Spinal cord (tissue), 10 donors: ENCODE results near the gene LRRFIP1. TPM values are rescaled to one million over a fixed set of nuclear protein-coding genes. Genes with fewer than 3 reads are reported as not detected.

Experiments
- DNase-seq, 6 donors: peaks; one replicate each; pipeline versions ENCODE4 v3.0.0 to v3.0.0-alpha.2; 2013 to 2015; ENCODE audit warnings: low spot score in 6 of 6, low read depth in 4 of 6
- H3K27ac ChIP-seq: one replicate; pipeline ENCODE4 v1.5.1; 2013; ENCODE audit warnings: low read depth, low read length, control low read depth
- H3K27me3 ChIP-seq: one replicate; pipeline ENCODE4 v1.6.1; 2013; ENCODE audit warnings: low read length; ENCODE audit not compliant: control insufficient read depth, insufficient read depth
- H3K36me3 ChIP-seq: one replicate; pipeline ENCODE4 v1.6.1; 2013; ENCODE audit warnings: low read length; ENCODE audit not compliant: control insufficient read depth, insufficient read depth
- H3K4me1 ChIP-seq: one replicate; pipeline ENCODE4 v1.6.1; 2013; ENCODE audit warnings: low read length; ENCODE audit not compliant: control insufficient read depth, insufficient read depth
- H3K4me3 ChIP-seq: one replicate; pipeline ENCODE4 v1.5.1; 2013; ENCODE audit warnings: low read depth, low read length, control low read depth
- H3K9me3 ChIP-seq: one replicate; pipeline ENCODE4 v1.6.1; 2013; ENCODE audit warnings: low read length; ENCODE audit not compliant: control insufficient read depth, insufficient read depth
- WGBS: methylation state at CpG from one replicate; pipeline ENCODE4 v1.1.5; 2013; ENCODE audit warnings: missing lambda C conversion rate; ENCODE audit not compliant: insufficient coverage; 5-methylcytosine and 5-hydroxymethylcytosine counted together
- polyA plus RNA-seq, 2 donors: library from polyadenylated mRNA; unstranded; fragments of 120-200 nt; gene quantifications; one replicate each; pipeline ENCODE4 v1.2.1, GENCODE V29; 2013; ENCODE audit not compliant: insufficient read length in 2 of 2
- total RNA-seq, 2 donors: library from RNA; depleted of rRNA in 1 of 2; stranded (reverse); fragments of 120-200 nt in 1 of 2; fragments of >200 nt in 1 of 2; gene quantifications; one replicate each; pipeline versions ENCODE4 v1.2.3 to v1.2.4, GENCODE V29; 2013 to 2014
- donor health status: healthy.

Gene LRRFIP1
- total and polyA plus RNA-seq, 4 donors = 36.5 to 56.1 (median 55.2) TPM

DNA sequence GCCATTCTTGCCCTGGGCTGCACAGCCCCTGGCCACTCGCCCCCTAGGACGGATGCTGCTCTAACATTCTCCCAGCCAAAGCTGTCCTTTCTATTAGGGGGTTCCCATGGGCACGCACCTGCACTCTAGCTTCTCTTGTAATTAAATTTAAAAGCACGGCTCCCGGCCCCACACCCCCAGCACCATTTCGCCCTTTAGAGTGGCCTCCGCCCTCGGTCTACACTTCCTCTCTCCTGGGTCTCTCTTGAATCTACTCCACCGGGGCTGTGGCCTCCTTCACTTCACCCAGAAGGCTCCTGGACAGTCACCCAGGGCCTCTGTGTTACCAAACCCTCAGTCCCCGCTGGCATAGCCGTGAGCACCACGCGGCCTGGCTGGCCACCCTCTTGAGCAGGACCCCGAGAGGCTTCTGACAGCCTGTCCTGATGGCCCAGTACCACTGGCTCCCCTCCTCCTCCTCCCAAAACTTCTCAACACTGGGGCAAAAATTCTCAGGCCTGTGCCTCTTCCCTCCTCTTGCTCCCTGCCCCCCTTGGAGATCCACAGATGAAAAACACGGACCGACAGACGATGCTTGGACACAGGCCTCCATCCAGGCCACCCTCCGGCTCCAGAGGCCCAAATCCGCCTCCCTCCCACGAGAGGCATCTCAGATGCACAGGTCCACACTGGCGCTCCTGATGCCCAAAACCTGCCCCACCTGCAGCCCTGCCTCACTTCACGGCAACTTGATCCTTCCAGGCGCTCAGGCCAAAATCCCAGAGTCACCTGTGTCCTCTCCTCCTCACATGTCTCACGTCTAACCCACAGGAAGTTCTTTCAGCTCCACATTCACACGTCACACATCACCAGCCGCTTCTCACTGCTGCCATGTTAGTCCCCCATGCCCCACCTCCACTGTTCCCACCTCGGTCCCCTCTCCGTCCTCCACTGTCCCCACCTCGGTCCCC lies 29.9 kb upstream of the LRRFIP1 start:
- H3K4me1 ChIP-seq = peaks cover 15% of the 10 kb centered on the region
- no peaks in the 10 kb centered on the region for H3K36me3 ChIP-seq
- no peak for DNase-seq
- no peaks in the 10 kb centered on the region for H3K27me3 ChIP-seq
- no peaks in the 10 kb centered on the region for H3K9me3 ChIP-seq
- 87% methylated on average over 28 of the region's 29 CpGs for WGBS
- no peak overlapping the region for H3K27ac ChIP-seq
- H3K4me3 ChIP-seq = no peak overlapping the region

DNA sequence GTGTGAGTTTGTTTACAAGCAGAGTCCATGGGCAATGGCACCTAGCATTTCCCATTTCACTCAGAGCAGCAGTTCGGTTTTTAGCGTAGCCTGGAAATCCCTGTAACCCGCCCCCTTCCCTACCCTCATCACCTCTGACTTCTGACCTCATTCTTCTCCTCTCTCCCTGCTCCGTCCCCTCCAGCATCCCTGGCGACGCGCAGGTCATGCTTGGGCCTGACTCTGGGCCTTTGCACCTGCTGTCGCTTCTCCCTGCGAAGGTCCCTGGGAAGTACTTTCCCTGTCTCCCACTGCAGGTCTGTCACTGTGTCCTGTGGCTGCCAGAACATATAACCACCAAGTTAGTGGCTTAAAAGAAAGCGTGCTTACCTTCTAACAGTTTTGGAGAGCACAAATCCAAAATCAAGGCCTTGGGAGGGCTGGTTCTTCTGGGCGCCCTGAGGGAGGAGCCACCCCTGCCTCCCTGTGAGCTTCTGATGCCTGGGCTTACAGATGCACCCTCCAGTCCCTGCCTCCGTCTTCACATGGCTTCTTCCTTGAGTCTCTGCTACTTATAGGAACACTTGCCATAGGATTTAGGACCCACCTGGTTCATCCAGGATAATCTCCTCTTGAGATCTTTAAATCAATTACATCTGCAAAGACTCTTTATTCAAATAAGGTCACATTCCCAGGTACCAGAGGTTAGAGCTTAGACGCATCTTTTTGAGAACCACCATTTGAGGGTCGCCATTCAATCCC lies 28.7 kb upstream of the LRRFIP1 start:
- DNase-seq = no peak
- no peak overlapping the region for H3K4me3 ChIP-seq
- no peaks in the 10 kb centered on the region for H3K27me3 ChIP-seq
- H3K27ac ChIP-seq = no peak overlapping the region
- no peaks in the 10 kb centered on the region for H3K36me3 ChIP-seq
- H3K9me3 ChIP-seq = no peaks in the 10 kb centered on the region
- H3K4me1 ChIP-seq = peaks cover 15% of the 10 kb centered on the region
- WGBS = 86% methylated on average over 14 of the region's 14 CpGs

DNA sequence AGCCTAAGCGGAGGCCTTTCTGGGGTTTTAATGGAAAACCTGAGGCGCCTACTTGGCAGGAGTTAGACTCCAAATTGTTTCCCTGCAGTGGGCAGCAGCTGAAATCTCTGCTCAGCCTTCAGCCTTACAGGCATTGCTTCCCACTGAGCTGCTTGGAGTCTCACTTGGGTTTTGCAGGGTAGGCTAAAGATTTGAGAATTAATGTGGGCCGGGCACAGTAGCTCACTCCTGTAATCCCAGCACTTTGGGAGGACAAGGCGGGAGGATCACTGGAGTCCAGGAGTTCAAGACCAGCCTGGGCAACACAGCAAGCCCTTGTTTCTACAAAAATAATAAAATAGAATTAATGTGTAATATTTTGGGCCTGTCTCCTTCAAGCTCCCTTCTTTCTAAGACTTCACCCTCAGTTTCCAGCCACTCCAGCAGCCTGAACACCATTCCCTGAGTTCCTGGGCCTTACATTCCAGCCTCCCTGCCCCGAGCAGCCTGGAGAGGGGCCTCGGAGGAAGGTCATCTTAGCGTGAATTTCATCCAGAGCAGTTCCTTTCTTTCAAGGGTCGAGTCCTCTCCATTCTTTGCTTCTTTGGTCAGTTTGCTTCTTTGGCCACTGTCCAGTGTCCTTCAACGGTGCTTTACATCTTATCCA lies 27.8 kb upstream of the LRRFIP1 start:
- peaks cover 20% of the 10 kb centered on the region for H3K4me1 ChIP-seq
- 70% methylated on average over 8 of the region's 9 CpGs for WGBS
- H3K27ac ChIP-seq = no peak overlapping the region
- H3K36me3 ChIP-seq = no peaks in the 10 kb centered on the region
- no peak overlapping the region for H3K4me3 ChIP-seq
- H3K27me3 ChIP-seq = no peaks in the 10 kb centered on the region
- H3K9me3 ChIP-seq = no peaks in the 10 kb centered on the region
- DNase-seq = no peak

DNA sequence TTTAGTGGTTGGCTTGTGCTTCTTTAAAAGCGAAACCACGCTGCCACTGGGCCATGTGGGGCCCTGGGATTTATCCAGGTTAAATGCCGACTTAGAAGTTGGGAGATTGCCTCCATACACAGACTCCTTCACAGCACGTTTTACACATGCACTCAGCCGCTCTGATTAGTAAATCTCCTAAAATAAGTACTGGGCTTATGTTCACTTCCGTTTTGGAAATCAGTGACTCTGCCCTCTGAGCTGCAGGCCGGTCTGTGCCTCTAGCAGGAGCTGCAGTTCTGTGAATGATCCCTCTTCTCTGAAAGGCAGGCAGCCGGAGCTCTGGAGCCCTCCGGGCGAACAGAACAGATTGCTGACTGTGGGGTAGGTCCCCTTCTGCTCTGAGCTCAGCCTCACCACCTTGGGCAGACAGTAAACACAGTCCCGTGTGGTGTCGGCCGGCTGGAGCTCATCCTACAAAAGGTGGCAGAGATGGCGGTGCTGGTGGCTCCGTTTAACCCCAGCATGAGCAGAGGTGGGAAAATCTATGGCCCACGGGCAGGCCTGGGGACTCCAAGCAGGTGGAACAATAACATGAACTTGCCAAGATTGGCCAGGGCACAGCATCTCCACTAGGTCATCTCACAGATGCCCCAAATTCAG lies 27.1 kb upstream of the LRRFIP1 start:
- peak in 2 of 6 donors; percentile 26 to 43 for DNase-seq
- Histone ChIP-seq H3K4me3 (no peak overlapping the region), H3K36me3 (no peaks in the 10 kb centered on the region), H3K4me1 (peaks cover 13% of the 10 kb centered on the region), H3K9me3 (no peaks in the 10 kb centered on the region), H3K27me3 (no peaks in the 10 kb centered on the region), H3K27ac (no peak overlapping the region)
- 61% methylated on average over 12 of the region's 16 CpGs for WGBS

DNA sequence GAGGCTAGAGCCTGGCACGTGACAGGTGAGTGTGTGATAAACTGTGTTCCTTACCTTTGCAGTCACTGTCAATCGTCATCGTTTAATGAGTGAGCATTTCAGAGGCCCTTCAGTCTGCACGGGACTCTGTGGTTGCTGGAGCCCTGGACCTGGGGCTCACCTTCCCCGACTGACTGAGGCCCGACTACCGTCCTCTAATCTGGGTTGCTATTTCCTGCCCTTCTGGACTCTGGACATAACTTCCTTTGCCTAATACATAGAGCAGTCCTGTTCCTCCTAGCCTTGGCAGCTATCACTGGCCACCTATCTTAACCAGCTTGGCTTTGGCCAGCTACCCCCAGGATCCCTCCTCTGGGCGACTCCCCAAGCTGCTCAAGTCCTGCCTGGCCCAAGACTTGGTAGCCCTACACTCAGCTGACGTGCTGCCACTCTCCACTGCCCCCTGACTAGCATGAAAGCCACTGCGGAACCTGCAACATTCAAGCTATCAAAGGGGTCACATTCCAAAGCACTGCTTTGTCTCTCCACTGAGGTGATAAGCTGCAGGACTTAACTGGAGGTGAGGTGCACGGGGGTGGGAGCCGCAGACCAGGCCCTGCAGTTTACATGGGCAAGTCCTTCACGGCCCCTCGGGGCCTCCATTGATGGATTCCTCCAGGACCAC lies 25.8 kb upstream of the LRRFIP1 start:
- H3K4me1 ChIP-seq = peaks cover 11% of the 10 kb centered on the region
- H3K4me3 ChIP-seq = no peak overlapping the region
- WGBS = 85% methylated on average over 13 of the region's 14 CpGs
- H3K9me3 ChIP-seq = no peaks in the 10 kb centered on the region
- H3K27ac ChIP-seq = no peak overlapping the region
- DNase-seq = no peak
- H3K27me3 ChIP-seq = no peaks in the 10 kb centered on the region
- H3K36me3 ChIP-seq = no peaks in the 10 kb centered on the region

DNA sequence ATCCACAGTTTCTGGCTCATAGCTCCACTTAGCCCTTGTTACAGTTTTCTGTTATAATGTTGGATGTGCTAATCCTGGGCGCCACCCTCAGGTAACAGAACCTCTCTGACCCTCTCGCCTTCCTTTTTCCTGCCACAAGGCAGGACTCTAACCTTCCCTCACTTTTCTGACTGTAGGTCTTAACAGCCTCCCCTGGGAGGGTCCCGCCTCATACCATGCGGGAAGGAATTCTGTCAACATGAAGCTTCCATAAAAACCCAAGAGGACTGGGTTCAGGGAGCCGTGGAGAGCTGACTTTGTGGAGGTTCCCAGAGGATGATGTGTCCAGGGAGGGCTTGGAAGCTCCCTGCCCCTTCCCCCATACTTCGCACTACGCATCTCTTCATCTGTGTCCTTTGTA lies 25.0 kb upstream of the LRRFIP1 start:
- WGBS = 90% methylated on average over 2 of the region's 7 CpGs
- H3K36me3 ChIP-seq = no peaks in the 10 kb centered on the region

DNA sequence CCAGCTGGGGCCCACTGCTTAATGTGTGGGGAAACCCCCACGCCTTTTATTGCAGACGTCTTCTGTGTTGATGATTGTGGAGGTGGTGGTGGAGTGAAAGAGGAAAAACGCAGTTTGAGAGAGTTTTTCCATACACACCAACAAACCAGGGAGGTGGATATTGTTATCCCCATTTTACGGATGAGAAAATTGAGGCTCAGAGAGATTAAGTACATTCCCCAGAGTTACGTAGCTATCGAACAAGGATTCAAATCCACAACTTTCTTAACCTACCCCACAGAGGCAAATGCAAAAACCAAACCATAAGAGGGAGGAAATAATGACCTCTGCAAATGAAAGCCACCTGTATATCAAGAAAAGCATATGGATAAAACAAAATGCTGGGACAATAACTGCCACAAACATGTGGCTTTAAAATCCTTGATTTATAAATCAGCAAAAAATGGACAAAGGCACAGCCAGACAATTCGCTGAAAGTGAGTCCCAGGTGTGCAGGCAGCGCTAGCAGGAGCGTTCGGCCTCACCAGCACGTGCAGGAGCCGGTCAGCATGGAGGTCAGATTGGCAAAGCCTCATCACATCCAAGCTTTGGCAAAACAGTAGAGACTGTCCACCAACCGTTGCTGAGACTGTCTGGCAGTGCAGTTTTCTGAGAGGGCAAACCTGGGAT lies 24.2 kb upstream of the LRRFIP1 start:
- Histone ChIP-seq H3K4me1 (peaks cover 11% of the 10 kb centered on the region), H3K36me3 (no peaks in the 10 kb centered on the region), H3K27me3 (no peaks in the 10 kb centered on the region), H3K9me3 (no peaks in the 10 kb centered on the region), H3K27ac (peak overlapping the region; percentile 33), H3K4me3 (no peak overlapping the region)
- 64% methylated on average over 8 of the region's 13 CpGs for WGBS
- DNase-seq = no peak

More for the DNA sequence above, 25.0 kb upstream of the LRRFIP1 start:
- no peak for DNase-seq
- Histone ChIP-seq H3K4me1 (peaks cover 11% of the 10 kb centered on the region), H3K27ac (no peak overlapping the region), H3K9me3 (no peaks in the 10 kb centered on the region), H3K4me3 (no peak overlapping the region), H3K27me3 (no peaks in the 10 kb centered on the region)

DNA sequence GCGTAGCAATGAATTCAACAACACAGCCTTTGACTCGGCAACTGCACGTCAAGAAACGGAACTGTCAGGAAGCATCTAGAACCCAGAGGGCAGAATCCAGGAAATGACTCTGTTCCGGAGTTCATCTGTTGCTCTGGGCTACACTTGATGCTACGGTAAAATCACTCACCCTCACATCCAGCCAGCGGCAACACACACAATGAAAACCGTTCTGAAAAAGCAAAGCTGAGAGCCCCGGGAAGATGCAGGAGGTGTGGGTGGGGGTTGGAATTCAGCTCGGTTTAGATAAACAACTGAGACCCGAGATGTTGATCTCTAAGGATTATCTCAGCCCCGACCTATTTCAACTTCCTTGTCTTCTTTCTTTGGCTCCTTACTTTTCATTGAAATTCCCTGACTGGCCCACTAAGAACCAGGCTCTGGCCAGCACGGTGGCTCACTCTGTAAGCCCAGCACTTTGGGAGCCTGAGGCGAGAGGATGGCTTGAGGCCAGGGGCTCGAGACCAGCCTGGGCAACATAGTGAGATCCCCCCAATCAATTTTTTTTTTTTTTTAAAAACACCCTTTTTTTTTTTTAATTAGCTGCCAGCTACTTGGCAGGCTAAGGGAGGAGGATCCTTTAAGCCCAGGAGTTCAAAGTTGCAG lies 23.5 kb upstream of the LRRFIP1 start:
- no peaks in the 10 kb centered on the region for H3K27me3 ChIP-seq
- peak overlapping the region; percentile 33 for H3K27ac ChIP-seq
- H3K9me3 ChIP-seq = no peaks in the 10 kb centered on the region
- no peaks in the 10 kb centered on the region for H3K36me3 ChIP-seq
- DNase-seq = peak in 2 of 6 donors; percentile 39 to 53
- no peak overlapping the region for H3K4me3 ChIP-seq
- H3K4me1 ChIP-seq = peaks cover 11% of the 10 kb centered on the region
- WGBS = 35% methylated on average over 9 of the region's 15 CpGs
